ENCODE measurements around the gene SSR4.

DNA sequence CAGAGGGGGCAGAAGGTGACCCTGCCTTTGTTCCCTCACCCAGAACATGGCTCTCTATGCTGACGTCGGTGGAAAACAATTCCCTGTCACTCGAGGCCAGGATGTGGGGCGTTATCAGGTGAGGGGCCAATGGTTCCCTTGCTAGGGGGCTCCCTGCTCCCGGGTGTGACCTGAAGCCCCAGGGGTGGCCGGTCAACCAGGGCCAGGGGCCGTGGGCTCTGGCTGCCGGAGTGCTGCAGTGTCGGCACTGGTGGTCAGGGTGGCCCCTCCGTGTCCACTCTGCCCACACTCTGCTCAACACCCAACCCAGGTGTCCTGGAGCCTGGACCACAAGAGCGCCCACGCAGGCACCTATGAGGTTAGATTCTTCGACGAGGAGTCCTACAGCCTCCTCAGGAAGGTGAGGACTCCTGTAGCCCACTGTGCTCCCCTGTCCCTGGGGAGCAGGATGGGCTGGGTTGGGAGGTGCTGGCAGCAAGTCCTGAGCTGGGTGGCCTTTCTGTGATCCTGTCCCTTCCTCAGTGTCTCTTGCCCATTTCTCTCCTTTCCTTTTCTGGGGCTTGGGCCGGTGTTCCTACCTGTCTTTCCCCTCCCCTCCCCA is 3.0 kb downstream of the SSR4 start:
- TF ChIP-seq EP300 (IDR thresholded peaks at IDR 0.05), result no peak
- TF ChIP-seq, protein P1, sequence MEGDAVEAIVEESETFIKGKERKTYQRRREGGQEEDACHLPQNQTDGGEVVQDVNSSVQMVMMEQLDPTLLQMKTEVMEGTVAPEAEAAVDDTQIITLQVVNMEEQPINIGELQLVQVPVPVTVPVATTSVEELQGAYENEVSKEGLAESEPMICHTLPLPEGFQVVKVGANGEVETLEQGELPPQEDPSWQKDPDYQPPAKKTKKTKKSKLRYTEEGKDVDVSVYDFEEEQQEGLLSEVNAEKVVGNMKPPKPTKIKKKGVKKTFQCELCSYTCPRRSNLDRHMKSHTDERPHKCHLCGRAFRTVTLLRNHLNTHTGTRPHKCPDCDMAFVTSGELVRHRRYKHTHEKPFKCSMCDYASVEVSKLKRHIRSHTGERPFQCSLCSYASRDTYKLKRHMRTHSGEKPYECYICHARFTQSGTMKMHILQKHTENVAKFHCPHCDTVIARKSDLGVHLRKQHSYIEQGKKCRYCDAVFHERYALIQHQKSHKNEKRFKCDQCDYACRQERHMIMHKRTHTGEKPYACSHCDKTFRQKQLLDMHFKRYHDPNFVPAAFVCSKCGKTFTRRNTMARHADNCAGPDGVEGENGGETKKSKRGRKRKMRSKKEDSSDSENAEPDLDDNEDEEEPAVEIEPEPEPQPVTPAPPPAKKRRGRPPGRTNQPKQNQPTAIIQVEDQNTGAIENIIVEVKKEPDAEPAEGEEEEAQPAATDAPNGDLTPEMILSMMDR (IDR thresholded peaks at IDR 0.05), result no peak
